Keratinocyte (primary cell): ENCODE results near the gene BRIP1.

Experiments
- EZH2 ChIP-seq: IDR thresholded peaks from one replicate; pipeline ENCODE4 v1.6.1; 2012; ENCODE audit warnings: inconsistent platforms, mild to moderate bottlenecking, low read length, moderate library complexity
- TF ChIP-seq, protein P1 (sequence below), 3 experiments: IDR thresholded peaks in 1 of 3; conservative IDR thresholded peaks in 1 of 3; optimal IDR thresholded peaks in 1 of 3; 2 replicates in 2 of 3; 3 replicates in 1 of 3; pipeline versions ENCODE3 to v1.5.1; 2011; ENCODE audit warnings: low read length in 3 of 3, mild to moderate bottlenecking in 3 of 3, moderate library complexity in 2 of 3, control low read depth in 1 of 3, inconsistent platforms in 1 of 3; ENCODE audit not compliant: insufficient read depth in 2 of 3; ENCODE audit errors: extremely low read depth in 1 of 3

DNA sequence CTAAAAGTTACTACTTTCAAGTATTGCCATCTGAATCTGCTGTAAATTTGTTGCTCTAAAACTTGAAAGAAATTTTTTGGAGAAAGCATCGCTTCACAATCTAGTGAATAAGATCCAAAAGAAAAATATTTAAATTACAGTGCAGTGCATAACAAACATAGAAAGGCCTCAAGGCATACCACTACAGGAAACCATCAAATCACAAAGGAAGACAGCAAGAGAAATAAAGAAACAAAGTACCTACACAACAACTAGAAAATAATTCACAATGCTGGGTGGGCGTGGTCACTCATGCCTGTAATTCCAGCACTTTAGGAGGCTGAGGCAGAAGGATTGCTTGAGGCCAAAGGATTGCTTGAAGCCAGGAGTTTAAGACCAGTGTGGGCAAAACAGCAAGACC is 104.9 kb downstream of the BRIP1 start:
- TF ChIP-seq, protein P1, sequence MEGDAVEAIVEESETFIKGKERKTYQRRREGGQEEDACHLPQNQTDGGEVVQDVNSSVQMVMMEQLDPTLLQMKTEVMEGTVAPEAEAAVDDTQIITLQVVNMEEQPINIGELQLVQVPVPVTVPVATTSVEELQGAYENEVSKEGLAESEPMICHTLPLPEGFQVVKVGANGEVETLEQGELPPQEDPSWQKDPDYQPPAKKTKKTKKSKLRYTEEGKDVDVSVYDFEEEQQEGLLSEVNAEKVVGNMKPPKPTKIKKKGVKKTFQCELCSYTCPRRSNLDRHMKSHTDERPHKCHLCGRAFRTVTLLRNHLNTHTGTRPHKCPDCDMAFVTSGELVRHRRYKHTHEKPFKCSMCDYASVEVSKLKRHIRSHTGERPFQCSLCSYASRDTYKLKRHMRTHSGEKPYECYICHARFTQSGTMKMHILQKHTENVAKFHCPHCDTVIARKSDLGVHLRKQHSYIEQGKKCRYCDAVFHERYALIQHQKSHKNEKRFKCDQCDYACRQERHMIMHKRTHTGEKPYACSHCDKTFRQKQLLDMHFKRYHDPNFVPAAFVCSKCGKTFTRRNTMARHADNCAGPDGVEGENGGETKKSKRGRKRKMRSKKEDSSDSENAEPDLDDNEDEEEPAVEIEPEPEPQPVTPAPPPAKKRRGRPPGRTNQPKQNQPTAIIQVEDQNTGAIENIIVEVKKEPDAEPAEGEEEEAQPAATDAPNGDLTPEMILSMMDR (optimal IDR thresholded peaks at IDR 0.05 in 1 of 3, IDR thresholded peaks at IDR 0.05 in 1 of 3, conservative IDR thresholded peaks at IDR 0.05 in 1 of 3; ENCODE audit: extremely low read depth in 1 of 3, insufficient read depth in 2 of 3, low read length in 3 of 3) = no peak
- no peak for TF ChIP-seq EZH2
